GM18951 (cell line): ENCODE data around the gene NKTR.
"Not testable (repeated sequence)": the region's sequence is repeated elsewhere in the genome, so short reads cannot be mapped to it uniquely, and the experiment has no call there.

Experiments used
- POLR2A ChIP-seq: IDR thresholded peaks from 4 replicates; pipeline ENCODE4 v1.6.1; 2011; ENCODE audit warnings: mild to moderate bottlenecking; ENCODE audit not compliant: insufficient read length, insufficient read depth; ENCODE audit errors: extremely low read depth
- in situ Hi-C: fragments of 300-500 bp; cut with MboI; formaldehyde crosslinking; loops from one replicate; pipeline ENCODE4 v1.12.0; 2022; ENCODE audit warnings: low sequenced_read_pairs, mixed read lengths, inconsistent platforms; ENCODE audit not compliant: unreplicated experiment

The NKTR gene

GRCh38 chr3:42600111-42600957 lies at the start of gene NKTR:
Gene NKTR, plus strand, starts transcription at chr3:42600686. Its CDS starts 321 bp downstream, at chr3:42601007.
- TF ChIP-seq POLR2A: peak; percentile 87
- in situ Hi-C loops: no loop called here

- no peak for TF ChIP-seq POLR2A
- in situ Hi-C loops: no loop called here
These were observed 47.7 kb upstream of the NKTR start for GRCh38 chr3:42552830-42553229.

- in situ Hi-C loops: no loop called here
- TF ChIP-seq POLR2A: no peak
These were observed 44.3 kb upstream of the NKTR start for GRCh38 chr3:42556089-42556632.

- in situ Hi-C loops: not testable (repeated sequence)
These were observed 43.7 kb upstream of the NKTR start for GRCh38 chr3:42556817-42557216.

- TF ChIP-seq POLR2A: no peak
- in situ Hi-C loops: no loop called here
These were observed 42.6 kb upstream of the NKTR start for GRCh38 chr3:42557854-42558253.

GRCh38 chr3:42562047-42562907 lies 38.2 kb upstream of the NKTR start:
- in situ Hi-C loops: no loop called here
- no peak for TF ChIP-seq POLR2A

- in situ Hi-C loops: no loop called here
- TF ChIP-seq POLR2A: no peak
These were observed 30.8 kb upstream of the NKTR start for GRCh38 chr3:42569593-42570142.

GRCh38 chr3:42572278-42572677 lies 28.2 kb upstream of the NKTR start:
- TF ChIP-seq POLR2A: no peak
- in situ Hi-C loops: no loop called here

- in situ Hi-C loops: no loop called here
- TF ChIP-seq POLR2A: no peak
These were observed 25.2 kb upstream of the NKTR start for GRCh38 chr3:42575137-42575741.

- in situ Hi-C loops: no loop called here
- TF ChIP-seq POLR2A: no peak
These were observed 22.4 kb upstream of the NKTR start for GRCh38 chr3:42578054-42578453.

GRCh38 chr3:42579346-42579745 lies 21.1 kb upstream of the NKTR start:
- in situ Hi-C loops: not testable (repeated sequence)

GRCh38 chr3:42581400-42581708 lies 19.1 kb upstream of the NKTR start:
- no peak for TF ChIP-seq POLR2A
- in situ Hi-C loops: no loop called here
